GM19238 (cell line): ENCODE data around the gene TRMT112.

Source experiments
- DNase-seq: peaks from one replicate; pipeline ENCODE4 v3.0.0; 2011; ENCODE audit warnings: low spot score; ENCODE audit not compliant: insufficient read length

The TRMT112 gene

GRCh38 chr11:64292460-64293254 lies 24.7 kb downstream of the TRMT112 start:
- DNase-seq = no peak

- no peak for DNase-seq
These were observed 25.5 kb downstream of the TRMT112 start for GRCh38 chr11:64291752-64292459.

GRCh38 chr11:64291262-64291751 lies 26.1 kb downstream of the TRMT112 start, which contains the start of gene KCNK4:
Gene KCNK4 (plus strand): TSS chr11:64291302. CDS start chr11:64293019, 1,717 bp downstream.
- no peak for DNase-seq

GRCh38 chr11:64290352-64291261 lies 26.8 kb downstream of the TRMT112 start:
- no peak for DNase-seq

- no peak for DNase-seq
These were observed 28.3 kb downstream of the TRMT112 start for GRCh38 chr11:64289002-64289564.

- DNase-seq = no peak
These were observed 29.0 kb downstream of the TRMT112 start for GRCh38 chr11:64288353-64288750.

- no peak for DNase-seq
These were observed 29.5 kb downstream of the TRMT112 start for GRCh38 chr11:64287676-64288352.

GRCh38 chr11:64286801-64287159 lies 30.6 kb downstream of the TRMT112 start:
- no peak for DNase-seq

GRCh38 chr11:64285885-64286800 lies 31.2 kb downstream of the TRMT112 start:
- DNase-seq = no peak

GRCh38 chr11:64284962-64285884 lies 32.1 kb downstream of the TRMT112 start, which contains the start of gene GPR137:
Gene GPR137 (plus strand): TSS chr11:64285848. CDS start chr11:64286525, 677 bp downstream.
- peak; percentile 98 for DNase-seq

GRCh38 chr11:64284048-64284961 lies 33.1 kb downstream of the TRMT112 start, which contains the start of gene BAD:
Gene BAD (minus strand): TSS chr11:64284665. CDS start chr11:64284368, 297 bp downstream.
- DNase-seq = peak; percentile 100

GRCh38 chr11:64283092-64283491 lies 34.3 kb downstream of the TRMT112 start:
- DNase-seq = no peak

GRCh38 chr11:64281957-64282770 lies 35.2 kb downstream of the TRMT112 start:
- DNase-seq = no peak

GRCh38 chr11:64278576-64279190 lies 38.7 kb downstream of the TRMT112 start:
- DNase-seq = no peak

GRCh38 chr11:64276653-64277431 lies 40.5 kb downstream of the TRMT112 start:
- DNase-seq = no peak
